Measurements from ENCODE around the gene GYPA.
"Not testable (repeated sequence)": the region's sequence is repeated elsewhere in the genome, so short reads cannot be mapped to it uniquely, and the experiment has no call there.

- TF ChIP-seq POLR2AphosphoS5 (IDR thresholded peaks at IDR 0.05; ENCODE audit: low read length); CTCF (IDR thresholded peaks at IDR 0.05 in 2 of 3, conservative IDR thresholded peaks at IDR 0.05 in 1 of 3; ENCODE audit: control insufficient read depth in 2 of 3, extremely low read depth in 1 of 3, insufficient read depth in 1 of 3, low read depth in 3 of 3, low read length in 3 of 3); POLR2A (IDR thresholded peaks at IDR 0.05; ENCODE audit: low read depth, low read length); MAX (IDR thresholded peaks at IDR 0.05; ENCODE audit: low read depth, low read length); JUND (IDR thresholded peaks at IDR 0.05; ENCODE audit: low read depth, low read length); EP300 (IDR thresholded peaks at IDR 0.05; ENCODE audit: borderline replicate concordance in 1 of 2, control insufficient read depth in 1 of 2, low read depth in 2 of 2, low read length in 2 of 2); BACH1 (IDR thresholded peaks at IDR 0.05; ENCODE audit: borderline replicate concordance); SRF (IDR thresholded peaks at IDR 0.05; ENCODE audit: low read depth in 2 of 2, low read length in 2 of 2); JUNB (IDR thresholded peaks at IDR 0.05); ATF2 (IDR thresholded peaks at IDR 0.05; ENCODE audit: low read length); EZH2 (IDR thresholded peaks at IDR 0.05; ENCODE audit: borderline replicate concordance, control insufficient read depth, low read depth, low read length): not testable (repeated sequence)
Observed at GRCh38 chr4:144082053-144082452, 58.5 kb downstream of the GYPA start.
